Panc1 (cell line): ENCODE results near the gene BCL2L11. TPM values are rescaled to one million over a fixed set of nuclear protein-coding genes. Genes with fewer than 3 reads are reported as not detected.

Source experiments
- ATAC-seq: fragments of 200-7000 bp; cut with Tn5 transposase; 2 replicates; pipeline ENCODE4 v1.9.1; 2020; ENCODE audit warnings: mild to moderate bottlenecking, moderate library complexity
- BruUV-seq: library from RNA; stranded (reverse); fragments of 400-500 nt; replicated peaks from 2 replicates; lab custom pipeline; 2021; lab: Mats Ljungman, UMichigan
- CTCF ChIA-PET: fragments of 300-600 bp; sonication (Branson Sonifier 250); formaldehyde crosslinking; loops from one replicate; lab custom pipeline; 2022; ENCODE audit warnings: antibody characterized with exemption; lab: Charles Lee
- POLR2A ChIA-PET: fragments of 300-600 bp; sonication (Branson Sonifier 250); formaldehyde crosslinking; loops from one replicate; lab custom pipeline; 2022; ENCODE audit warnings: antibody characterized with exemption; lab: Charles Lee
- DNase-seq: peaks from one replicate; pipeline ENCODE4 v3.0.0-alpha.2; 2010; ENCODE audit warnings: low read depth, low spot score
- H3K27ac ChIP-seq: 2 replicates; pipeline ENCODE4 v1.5.1; 2011; ENCODE audit warnings: mild to moderate bottlenecking, low read length, inconsistent platforms
- H3K27me3 ChIP-seq: fragments of 200-500 bp; sonication (Bioruptor generic); 2 replicates; pipeline ENCODE4 v1.6.0; 2014; ENCODE audit warnings: low read length, inconsistent platforms; ENCODE audit not compliant: control insufficient read depth, insufficient read depth
- H3K36me3 ChIP-seq: fragments of 200-500 bp; sonication (Bioruptor generic); 2 replicates; pipeline ENCODE4 v1.5.1; 2014; ENCODE audit warnings: inconsistent platforms, mild to moderate bottlenecking, low read length, moderate library complexity; ENCODE audit not compliant: control insufficient read depth, insufficient read depth
- H3K4me1 ChIP-seq: 2 replicates; pipeline ENCODE4 v1.5.1; 2011; ENCODE audit warnings: inconsistent platforms, mild to moderate bottlenecking, low read length, moderate library complexity; ENCODE audit not compliant: control insufficient read depth, insufficient read depth
- H3K4me3 ChIP-seq, 2 experiments: 2 replicates each; pipeline ENCODE4 v1.5.1; 2011 to 2012; ENCODE audit warnings: low read depth in 2 of 2, low read length in 2 of 2, mild to moderate bottlenecking in 2 of 2, inconsistent platforms in 1 of 2, moderate library complexity in 1 of 2
- H3K9me3 ChIP-seq: fragments of 200-500 bp; sonication (Bioruptor generic); 2 replicates; pipeline ENCODE4 v1.5.1; 2014; ENCODE audit warnings: low read depth, mild to moderate bottlenecking, inconsistent platforms, low read length, moderate library complexity; ENCODE audit not compliant: control insufficient read depth, insufficient read depth
- POLR2AphosphoS5 ChIP-seq: IDR thresholded peaks from 2 replicates; pipeline ENCODE4 v1.6.1; 2012; ENCODE audit warnings: mild to moderate bottlenecking, low read depth, low read length, moderate library complexity
- SIN3A ChIP-seq: IDR thresholded peaks from 2 replicates; pipeline ENCODE4 v1.6.1; 2012; ENCODE audit warnings: low read depth, mild to moderate bottlenecking, low read length, moderate library complexity, borderline replicate concordance; ENCODE audit not compliant: insufficient read depth
- TCF7L2 ChIP-seq: IDR thresholded peaks from 2 replicates; pipeline ENCODE4 v1.6.1; 2011; ENCODE audit warnings: mild to moderate bottlenecking, low read depth, low read length, inconsistent platforms
- in situ Hi-C: cut with HindIII; loops from 2 replicates; pipeline ENCODE4 v1.10.0; 2016; ENCODE audit warnings: low sequenced_read_pairs, low pct_unique_long_range_greater_than_20kb
- intact Hi-C: fragments of 100-400 bp; cut with micrococcal nuclease; formaldehyde crosslinking; loops from one replicate; pipeline ENCODE4 v1.10.0; 2022; ENCODE audit not compliant: unreplicated experiment
- total RNA-seq: library from RNA; stranded (reverse); gene quantifications from one replicate; pipeline ENCODE4 v1.2.1, GENCODE V29; 2021; ENCODE audit not compliant: unreplicated experiment
- TF ChIP-seq, protein P1 (sequence below): fragments of 450-650 bp; IDR thresholded peaks from 2 replicates; pipeline ENCODE4 v1.5.1; 2017; ENCODE audit warnings: mild to moderate bottlenecking
- TF ChIP-seq, protein P2 (sequence below), 2 experiments: IDR thresholded peaks; 2 replicates each; pipeline ENCODE4 v1.6.1; 2011 to 2012; ENCODE audit warnings: low read depth in 2 of 2, control low read depth in 1 of 2, low read length in 1 of 2, mild to moderate bottlenecking in 1 of 2, moderate library complexity in 1 of 2; ENCODE audit not compliant: insufficient read depth in 1 of 2

The BCL2L11 gene
- total RNA-seq, 1 experiment from 2014 or later, result 43.8 TPM

DNA sequence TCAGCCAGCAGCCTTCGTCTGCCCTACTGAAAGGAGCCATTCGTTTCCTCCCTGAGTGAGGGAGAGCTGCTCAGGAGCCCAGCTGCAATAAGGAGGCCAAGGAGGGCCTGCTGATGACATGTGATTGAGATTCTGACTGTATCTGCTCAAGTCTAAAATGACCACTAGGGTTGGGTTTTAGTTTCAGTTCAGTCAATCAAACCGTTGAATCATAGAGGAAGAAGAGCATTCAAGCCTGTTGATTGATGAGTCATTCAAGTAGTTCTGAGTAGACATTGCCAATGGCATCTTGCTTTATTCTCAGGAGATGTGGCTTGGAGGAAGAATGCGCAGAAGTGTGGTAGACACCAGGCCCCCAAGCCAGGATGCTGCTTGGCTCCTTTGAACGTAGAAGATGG is 19.9 kb upstream of the BCL2L11 start:
- DNase-seq (no peak), ATAC-seq (no peak)
- H3K27me3 ChIP-seq, result no peaks in the 10 kb centered on the region
- in situ Hi-C loops, result no loop called here
- no peaks in the 10 kb centered on the region for H3K36me3 ChIP-seq
- POLR2A ChIA-PET, result no interaction called here
- TF ChIP-seq SIN3A (no peak), TCF7L2 (no peak), POLR2AphosphoS5 (no peak)
- TF ChIP-seq, protein P1, sequence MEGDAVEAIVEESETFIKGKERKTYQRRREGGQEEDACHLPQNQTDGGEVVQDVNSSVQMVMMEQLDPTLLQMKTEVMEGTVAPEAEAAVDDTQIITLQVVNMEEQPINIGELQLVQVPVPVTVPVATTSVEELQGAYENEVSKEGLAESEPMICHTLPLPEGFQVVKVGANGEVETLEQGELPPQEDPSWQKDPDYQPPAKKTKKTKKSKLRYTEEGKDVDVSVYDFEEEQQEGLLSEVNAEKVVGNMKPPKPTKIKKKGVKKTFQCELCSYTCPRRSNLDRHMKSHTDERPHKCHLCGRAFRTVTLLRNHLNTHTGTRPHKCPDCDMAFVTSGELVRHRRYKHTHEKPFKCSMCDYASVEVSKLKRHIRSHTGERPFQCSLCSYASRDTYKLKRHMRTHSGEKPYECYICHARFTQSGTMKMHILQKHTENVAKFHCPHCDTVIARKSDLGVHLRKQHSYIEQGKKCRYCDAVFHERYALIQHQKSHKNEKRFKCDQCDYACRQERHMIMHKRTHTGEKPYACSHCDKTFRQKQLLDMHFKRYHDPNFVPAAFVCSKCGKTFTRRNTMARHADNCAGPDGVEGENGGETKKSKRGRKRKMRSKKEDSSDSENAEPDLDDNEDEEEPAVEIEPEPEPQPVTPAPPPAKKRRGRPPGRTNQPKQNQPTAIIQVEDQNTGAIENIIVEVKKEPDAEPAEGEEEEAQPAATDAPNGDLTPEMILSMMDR, result no peak
- TF ChIP-seq, protein P2, sequence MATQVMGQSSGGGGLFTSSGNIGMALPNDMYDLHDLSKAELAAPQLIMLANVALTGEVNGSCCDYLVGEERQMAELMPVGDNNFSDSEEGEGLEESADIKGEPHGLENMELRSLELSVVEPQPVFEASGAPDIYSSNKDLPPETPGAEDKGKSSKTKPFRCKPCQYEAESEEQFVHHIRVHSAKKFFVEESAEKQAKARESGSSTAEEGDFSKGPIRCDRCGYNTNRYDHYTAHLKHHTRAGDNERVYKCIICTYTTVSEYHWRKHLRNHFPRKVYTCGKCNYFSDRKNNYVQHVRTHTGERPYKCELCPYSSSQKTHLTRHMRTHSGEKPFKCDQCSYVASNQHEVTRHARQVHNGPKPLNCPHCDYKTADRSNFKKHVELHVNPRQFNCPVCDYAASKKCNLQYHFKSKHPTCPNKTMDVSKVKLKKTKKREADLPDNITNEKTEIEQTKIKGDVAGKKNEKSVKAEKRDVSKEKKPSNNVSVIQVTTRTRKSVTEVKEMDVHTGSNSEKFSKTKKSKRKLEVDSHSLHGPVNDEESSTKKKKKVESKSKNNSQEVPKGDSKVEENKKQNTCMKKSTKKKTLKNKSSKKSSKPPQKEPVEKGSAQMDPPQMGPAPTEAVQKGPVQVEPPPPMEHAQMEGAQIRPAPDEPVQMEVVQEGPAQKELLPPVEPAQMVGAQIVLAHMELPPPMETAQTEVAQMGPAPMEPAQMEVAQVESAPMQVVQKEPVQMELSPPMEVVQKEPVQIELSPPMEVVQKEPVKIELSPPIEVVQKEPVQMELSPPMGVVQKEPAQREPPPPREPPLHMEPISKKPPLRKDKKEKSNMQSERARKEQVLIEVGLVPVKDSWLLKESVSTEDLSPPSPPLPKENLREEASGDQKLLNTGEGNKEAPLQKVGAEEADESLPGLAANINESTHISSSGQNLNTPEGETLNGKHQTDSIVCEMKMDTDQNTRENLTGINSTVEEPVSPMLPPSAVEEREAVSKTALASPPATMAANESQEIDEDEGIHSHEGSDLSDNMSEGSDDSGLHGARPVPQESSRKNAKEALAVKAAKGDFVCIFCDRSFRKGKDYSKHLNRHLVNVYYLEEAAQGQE (IDR thresholded peaks at IDR 0.05; ENCODE audit: insufficient read depth in 1 of 2, low read depth in 2 of 2, low read length in 1 of 2), result no peak
- no peaks in the 10 kb centered on the region for H3K4me1 ChIP-seq
- H3K27ac ChIP-seq, result no peak overlapping the region
- intact Hi-C loops, result no loop called here
- H3K9me3 ChIP-seq, result no peaks in the 10 kb centered on the region
- no peak overlapping the region for H3K4me3 ChIP-seq
- no TSS peak for BruUV-seq
- CTCF ChIA-PET, result no interaction called here

DNA sequence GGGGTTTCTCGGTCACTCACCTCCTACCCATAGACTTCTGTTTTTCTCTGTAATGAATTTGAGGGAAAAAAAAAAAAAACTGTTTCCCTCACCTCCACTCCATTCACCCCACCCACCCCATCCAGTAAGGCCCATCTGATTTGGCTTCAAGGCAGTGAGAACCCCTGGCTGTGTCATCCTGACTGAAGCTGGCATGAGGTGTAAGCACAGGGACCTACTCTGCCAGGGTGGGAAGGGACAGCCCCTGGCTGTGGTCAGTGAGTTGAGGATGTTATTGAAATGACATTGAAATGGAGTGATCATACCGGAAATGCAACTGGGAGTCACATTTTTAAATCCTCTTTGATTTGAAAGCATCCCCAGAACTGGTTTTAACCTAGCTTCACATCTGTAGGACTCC is 19.1 kb upstream of the BCL2L11 start:
- no peak for ATAC-seq
- DNase-seq, result no peak
- H3K4me1 ChIP-seq, result no peaks in the 10 kb centered on the region
- H3K4me3 ChIP-seq, result no peak overlapping the region
- TF ChIP-seq, protein P2 (IDR thresholded peaks at IDR 0.05; ENCODE audit: insufficient read depth in 1 of 2, low read depth in 2 of 2, low read length in 1 of 2), result no peak
- TF ChIP-seq, protein P1, result no peak
- no peak for TF ChIP-seq TCF7L2
- no peak for TF ChIP-seq SIN3A
- no peak for TF ChIP-seq POLR2AphosphoS5
- no peaks in the 10 kb centered on the region for H3K9me3 ChIP-seq
- no peaks in the 10 kb centered on the region for H3K36me3 ChIP-seq
- intact Hi-C loops, result no loop called here
- no peak overlapping the region for H3K27ac ChIP-seq
- in situ Hi-C loops, result no loop called here
- ChIA-PET CTCF (no interaction called here), POLR2A (no interaction called here)
- no peaks in the 10 kb centered on the region for H3K27me3 ChIP-seq
- no TSS peak for BruUV-seq
